Skin epidermis (tissue), 12 donors: Measurements from ENCODE around the gene BAG5.
A peak's percentile ranks its signal among the peaks of the same experiment; 100 is the strongest.

Source experiments
- H3K27ac ChIP-seq, 21 experiments: fragments of 200-600 bp; sonication (generic) in 11 of 21; one replicate each; pipeline ENCODE4 v1.5.0; 2020; ENCODE audit warnings: mild to moderate bottlenecking in 3 of 21, inconsistent platforms in 2 of 21, moderate library complexity in 2 of 21
- H3K4me3 ChIP-seq, 7 experiments: fragments of 200-600 bp; sonication (generic) in 2 of 7; one replicate each; pipeline ENCODE4 v1.5.0; 2020; ENCODE audit warnings: inconsistent platforms in 2 of 7, mild to moderate bottlenecking in 2 of 7, moderate library complexity in 1 of 7

Gene BAG5

DNA sequence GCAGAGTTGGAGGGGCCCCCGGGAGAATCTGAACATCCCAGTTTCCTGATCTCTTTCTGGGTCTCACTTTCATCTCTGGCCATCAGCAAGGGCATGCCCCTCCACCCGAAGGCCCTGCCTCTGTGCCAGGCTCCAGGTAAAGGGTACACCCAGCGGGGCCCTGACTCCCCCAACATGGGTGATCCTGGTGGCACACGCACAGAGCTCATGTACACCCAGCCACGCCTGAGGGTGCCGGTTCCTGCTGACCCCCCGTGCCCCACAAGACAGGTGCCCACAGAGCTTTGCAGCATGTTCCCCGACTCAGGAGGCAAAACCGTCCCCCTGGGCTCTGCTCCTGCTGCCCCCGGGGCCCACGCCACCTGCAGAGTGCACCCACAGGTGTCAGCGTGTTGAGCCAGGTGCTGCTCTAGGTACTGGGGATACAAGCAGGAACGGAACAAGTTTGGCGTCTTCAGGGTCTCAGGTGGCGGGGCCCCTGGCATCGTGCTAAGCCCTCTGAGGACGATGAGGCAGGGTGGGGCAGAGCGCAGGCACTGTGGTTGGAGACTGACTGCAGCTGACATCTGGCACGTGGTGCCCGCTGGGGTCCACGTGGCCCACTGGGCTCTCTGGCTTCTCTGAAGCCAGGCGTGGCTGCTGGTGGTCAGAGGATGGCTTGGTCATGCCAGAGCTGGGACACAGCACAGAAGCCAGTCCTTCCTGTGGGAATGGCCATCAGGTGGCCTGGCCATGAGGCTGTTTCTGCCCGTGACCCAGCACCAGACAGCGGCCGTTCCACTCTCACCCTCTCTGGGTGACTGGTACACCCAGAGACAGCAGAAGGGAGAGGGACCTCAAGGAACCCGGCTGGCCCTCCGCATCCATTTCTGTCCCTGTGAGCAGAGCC, 13.8 kb downstream of the BAG5 start:
- Histone ChIP-seq H3K4me3 (no peak overlapping the region), H3K27ac (peak overlapping the region in 3 of 21 experiments; percentile 64 to 71 (median 70))

DNA sequence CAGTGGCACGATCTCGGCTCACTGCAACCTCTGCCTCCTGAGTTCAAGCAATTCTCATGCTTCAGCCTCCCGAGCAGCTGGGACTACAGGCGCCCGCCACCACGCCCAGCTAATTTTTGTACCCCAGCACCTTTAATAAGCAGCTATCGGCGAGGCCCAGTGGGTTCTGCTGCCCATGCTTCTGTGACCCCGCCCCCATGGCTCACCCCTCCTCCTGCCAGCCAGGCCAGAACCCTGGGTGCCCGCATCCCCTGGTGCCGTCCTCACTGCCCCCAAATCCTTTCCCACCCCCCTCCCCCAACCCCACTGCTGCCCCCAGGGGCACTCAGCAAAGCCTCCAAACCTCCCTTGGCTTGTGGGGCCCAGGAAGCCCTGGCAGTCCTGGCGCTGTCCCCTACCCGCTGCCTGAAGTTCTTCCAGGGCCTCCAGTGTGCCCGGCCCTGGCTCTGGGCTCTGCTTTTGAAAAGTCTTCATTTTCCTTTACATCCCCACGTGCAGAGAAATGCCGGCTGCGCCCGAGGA, 14.5 kb downstream of the BAG5 start:
- no peak overlapping the region for H3K27ac ChIP-seq
- H3K4me3 ChIP-seq, result no peak overlapping the region

DNA sequence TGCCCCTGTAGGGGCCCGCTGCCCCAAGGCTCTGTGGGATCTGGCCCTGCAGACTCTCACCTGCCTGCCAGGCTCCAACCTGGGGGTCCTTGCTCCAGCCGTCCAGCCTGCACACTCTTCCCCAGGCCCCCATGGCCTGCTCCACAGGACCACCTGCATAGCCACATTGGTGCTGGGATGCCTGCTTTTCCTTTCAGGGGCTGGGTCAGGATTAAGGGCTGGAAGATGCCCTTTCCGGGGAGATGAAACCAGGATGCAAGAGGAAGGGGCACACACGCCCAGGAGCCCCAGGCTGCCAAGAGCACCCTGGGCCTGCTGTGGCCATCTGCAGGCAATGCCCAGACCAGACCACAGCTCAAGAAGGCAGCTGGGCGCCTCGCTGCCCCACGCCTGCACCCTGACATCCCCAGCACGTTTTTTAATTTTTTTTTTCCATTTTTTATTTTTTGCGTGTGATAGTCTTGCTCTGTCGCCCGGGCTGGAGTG, 15.0 kb downstream of the BAG5 start:
- Histone ChIP-seq H3K4me3 (no peak overlapping the region), H3K27ac (no peak overlapping the region)

DNA sequence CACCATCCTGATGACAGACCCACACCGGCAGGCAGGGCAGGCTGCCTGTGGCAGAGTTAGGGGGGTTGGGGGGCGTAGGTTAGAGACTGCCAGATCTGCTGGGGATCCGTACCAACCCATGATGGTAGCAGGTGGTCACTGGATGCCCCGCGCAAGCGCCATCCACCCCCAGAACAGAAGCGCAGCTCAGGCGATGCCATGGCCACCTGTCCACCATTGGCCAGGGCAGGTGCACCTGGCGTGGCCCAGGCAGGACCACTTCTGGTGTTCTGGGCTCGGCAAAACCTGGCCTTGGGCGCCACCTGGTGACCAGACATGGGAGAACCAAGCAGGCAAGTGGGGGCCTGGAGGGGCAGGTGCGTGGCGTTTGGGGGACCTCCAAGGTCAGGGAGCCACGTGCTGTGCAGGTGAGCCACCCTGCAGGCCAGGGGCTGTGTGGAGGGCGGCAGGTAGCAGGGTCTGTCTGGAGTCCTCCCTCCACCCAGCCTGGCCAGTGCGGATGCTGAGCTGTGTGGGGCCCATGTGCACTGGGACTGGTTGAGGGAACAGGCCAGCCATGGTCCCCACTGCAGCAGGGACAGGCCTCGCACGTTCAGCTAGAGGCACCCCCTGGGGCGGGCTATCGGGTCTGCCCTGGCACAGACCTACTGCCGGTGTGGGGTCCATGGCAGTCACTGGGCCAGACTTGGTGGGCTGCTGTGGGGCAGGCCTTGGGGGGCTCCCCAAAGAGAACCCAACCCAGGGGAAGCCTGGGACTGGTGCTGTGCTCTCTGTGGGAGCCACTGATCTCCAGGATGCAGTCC, 15.6 kb downstream of the BAG5 start:
- no peak overlapping the region for H3K4me3 ChIP-seq
- no peak overlapping the region for H3K27ac ChIP-seq

DNA sequence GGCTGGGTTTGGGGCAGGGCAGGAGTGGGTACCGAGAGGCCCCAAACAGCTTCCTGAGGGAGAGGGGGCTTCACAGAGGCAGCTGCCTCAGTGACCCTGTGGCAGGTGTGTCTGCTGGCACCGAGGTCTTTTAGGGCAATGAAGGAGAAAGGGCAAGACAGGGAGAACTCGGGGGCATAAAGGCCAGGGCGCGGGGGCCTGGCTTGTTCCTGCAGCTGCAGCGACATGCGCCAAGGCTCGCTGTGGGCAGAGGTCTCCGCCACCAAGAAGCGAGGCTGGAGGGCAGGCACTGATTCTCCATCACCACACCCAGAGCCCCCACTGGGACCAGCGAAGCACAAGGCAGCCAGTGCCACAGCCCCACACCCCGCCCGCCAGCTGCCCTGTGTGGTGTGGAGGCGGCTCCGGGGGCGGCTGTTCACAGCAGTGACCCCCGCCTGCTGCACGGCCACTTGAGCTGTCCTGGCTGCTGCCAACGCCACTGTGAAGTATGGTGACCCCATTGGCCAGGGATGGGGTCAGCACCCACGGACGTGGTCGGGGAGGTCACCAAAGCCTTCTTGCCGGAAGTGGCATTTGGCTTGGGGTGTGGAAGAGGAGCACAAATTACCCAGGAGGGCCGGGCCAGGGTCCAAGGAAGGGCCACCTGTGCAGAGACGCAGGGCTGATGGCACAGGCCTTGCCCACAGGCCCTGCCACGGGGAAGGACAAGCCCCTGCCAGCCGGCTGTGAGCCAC, 16.4 kb downstream of the BAG5 start:
- H3K4me3 ChIP-seq, result no peak overlapping the region
- no peak overlapping the region for H3K27ac ChIP-seq

DNA sequence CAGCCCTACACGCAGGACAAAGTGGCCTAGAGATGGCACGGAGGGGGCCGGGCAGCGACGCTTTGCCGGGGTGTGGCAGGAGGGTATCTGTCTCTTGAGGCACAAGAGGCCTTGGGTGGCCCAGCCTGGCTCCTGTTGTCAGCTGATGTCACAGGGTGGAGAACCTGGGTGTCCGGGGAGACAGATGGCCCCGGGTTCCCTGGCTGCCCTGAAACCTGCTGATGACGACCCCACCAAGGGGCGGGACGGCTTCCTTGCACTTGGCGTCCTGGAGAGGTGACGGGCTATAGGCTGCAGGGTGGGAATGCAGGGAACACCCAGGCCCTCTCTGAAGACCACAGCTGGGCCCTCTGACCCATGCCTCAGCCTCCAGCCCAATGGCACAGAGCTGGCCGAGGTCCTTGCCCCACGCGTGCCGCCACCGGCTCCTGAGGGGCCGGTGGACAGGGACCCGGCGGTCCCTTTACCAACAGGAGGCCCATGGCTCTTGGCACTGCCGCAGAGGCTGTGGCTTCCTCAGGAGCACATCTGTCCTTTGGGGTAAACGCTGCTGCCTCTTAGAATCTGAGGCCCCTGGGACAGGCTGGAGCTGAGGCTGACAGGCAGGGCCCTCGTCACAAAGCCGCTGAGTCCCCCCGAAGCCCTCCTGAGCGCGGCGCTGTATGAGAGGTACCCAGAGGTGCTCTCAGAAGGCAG, 17.1 kb downstream of the BAG5 start:
- peak overlapping the region in 3 of 21 experiments; percentile 10 to 65 (median 61) for H3K27ac ChIP-seq

DNA sequence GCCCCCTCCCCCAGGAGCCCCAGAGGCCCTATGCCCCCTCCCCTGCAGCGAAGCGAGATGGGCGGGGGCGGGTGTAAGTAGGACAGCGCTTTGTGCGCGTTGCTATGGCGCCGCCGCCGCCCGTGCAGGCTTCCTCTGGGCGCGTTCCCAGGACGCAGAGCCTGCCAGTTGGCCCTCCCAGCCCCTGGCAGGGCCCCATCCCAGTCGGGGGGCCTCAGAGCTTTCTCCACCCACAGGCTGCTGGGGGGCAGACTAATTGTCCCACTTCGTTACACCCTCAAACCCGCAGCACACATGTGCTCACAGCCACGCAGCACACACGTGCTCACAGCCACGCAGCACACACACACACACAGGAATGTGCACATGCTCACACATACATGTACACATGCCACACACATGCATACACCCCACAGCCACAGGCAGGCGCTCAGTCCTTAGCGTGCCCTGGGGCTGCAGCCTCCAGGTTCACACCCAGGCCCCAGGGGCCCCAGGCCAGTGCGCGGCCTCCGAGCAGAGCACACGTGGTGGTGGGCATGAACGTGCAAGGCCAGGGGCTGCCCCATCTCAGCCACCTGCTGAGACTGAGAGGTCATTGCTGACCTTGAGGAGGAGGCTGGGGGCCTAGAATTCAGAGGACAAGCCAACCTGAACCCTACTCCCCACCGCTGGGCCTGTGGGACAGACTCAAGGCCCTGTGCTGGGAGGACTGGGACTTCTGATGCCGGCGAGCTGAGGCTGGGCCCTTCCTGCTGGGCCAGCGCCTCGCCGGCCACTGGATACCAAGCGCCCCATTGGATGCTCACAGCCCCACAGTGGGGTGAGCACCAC, 17.9 kb downstream of the BAG5 start:
- H3K4me3 ChIP-seq, result no peak overlapping the region
- peak overlapping the region in 7 of 21 experiments; percentile 24 to 70 (median 51) for H3K27ac ChIP-seq

More for the DNA sequence above, 17.1 kb downstream of the BAG5 start:
- no peak overlapping the region for H3K4me3 ChIP-seq

DNA sequence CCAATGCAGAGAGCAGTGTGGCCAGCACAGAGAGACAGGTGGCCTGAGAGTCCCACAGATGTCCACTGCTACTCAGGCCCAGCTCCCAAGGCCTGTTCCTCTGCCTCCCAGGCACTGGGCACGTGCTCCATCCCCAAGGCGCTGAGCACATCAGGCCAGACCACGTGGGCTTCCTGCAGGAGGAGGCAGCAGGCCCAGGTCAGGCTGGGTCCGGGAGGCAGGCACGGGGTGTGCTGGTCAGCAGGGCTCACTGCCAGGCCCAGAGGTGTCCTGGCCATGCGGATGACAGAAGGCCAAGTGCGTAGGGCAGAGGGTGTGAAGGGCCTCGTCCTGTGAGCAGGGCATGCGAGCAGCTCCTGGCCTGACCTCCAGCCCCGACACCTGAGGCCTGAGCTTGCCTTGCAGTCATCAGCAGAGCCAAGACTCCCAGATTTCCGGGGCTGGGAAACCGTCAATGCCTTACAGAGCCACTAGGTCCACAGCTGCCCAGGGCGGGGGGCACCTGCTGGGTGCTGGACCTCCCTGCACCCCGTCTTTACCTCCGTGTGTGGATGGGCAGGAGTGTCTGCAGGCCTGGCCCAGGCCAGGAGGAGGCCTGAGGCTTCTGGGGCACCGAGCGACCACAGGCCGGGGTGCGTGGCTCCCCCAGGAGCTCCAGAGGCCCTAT, 18.6 kb downstream of the BAG5 start:
- Histone ChIP-seq H3K27ac (peak overlapping the region in 8 of 21 experiments; percentile 1 to 83 (median 49)), H3K4me3 (no peak overlapping the region)

DNA sequence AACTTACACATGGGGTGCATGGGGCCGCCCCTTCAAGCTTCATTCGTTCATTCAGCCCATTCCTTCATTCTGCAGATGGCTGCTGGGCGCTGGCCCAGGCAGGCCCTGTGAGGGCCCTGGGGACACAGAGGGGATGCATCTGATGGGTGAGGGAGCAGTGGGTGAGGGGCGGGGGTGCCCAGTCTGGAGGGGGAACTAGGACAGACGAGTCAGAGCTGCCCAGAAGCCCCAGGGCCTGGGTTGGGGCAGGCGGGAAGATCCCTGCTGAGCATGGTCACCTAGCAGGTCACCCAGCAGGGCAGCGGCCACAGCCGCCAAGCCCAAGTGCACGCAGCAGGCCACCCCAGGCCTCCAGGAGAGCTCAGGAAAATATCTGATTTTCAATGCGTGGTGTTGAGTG, 19.3 kb downstream of the BAG5 start:
- peak overlapping the region in 3 of 21 experiments; percentile 68 to 83 (median 80) for H3K27ac ChIP-seq
- H3K4me3 ChIP-seq, result no peak overlapping the region

DNA sequence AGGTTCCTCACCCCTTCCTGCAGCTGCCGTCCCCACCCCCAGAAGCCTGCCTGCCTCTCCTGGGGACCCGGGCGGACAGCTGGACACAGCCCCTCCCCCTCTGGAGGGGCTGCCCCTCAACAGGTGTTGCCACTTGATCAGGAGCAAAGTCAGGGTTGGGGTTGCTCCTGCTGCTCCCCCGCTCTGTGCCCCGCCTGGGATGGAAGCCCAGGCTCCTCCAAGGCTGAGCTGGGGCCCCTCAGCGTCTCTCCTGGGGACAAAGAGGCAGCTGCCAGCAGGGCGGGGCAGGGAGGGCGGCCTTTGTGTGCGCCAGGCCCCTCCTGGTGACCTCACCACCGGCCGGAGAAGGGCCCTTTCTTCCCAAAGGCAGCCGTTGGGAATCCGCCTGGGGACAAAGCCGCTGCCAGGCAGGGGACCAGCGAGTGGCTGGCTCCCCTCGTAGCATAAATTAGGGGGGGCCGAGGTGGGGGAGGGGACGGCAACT, 19.8 kb downstream of the BAG5 start:
- Histone ChIP-seq H3K4me3 (no peak overlapping the region), H3K27ac (peak overlapping the region in 9 of 21 experiments; percentile 7 to 83 (median 68))

DNA sequence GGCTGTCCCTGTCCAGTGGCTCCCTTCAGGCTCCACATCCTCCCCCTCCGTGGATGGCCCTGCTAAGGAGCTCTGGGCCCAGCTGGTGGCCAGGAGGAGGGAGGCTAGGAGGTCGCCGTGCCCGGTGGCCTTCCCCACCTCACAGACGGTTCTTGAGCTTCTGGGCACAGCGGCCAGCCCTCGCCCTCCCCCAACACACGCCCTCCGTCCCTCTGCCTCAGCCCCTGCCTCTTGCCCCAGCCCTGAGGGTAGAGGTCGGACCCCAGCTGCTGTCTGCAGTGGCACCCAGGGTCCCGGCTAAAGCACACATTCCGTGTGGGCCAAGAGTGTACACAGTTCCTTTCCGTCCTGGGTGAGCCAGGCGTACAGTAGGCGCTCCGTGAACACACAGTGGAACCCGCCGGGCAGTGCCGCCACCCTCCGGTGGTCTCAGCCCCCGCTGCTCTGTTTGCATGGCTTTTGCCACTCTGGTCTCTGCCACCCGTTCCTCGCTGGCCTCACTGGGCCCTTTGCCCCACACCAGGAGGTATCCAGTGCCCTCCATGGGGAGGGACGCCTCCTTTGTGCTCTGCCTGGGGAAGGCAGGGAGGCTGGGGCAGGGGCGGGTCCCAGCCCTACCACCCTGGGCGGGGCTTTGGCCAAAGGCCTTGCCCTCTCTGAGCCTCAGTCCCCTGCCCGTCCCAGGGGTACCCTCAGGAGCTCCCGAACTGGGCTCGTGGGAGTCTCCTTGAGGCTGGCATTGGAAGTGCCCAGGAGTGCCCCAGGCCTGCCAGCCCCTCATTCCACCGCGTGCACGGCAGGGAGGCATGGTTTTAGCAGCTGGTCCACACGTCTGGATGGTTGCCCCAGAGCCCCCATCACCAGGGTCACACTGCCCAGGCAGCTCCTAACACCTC, 20.5 kb downstream of the BAG5 start:
- Histone ChIP-seq H3K27ac (peak overlapping the region in 15 of 21 experiments; percentile 30 to 83 (median 66)), H3K4me3 (no peak overlapping the region)

DNA sequence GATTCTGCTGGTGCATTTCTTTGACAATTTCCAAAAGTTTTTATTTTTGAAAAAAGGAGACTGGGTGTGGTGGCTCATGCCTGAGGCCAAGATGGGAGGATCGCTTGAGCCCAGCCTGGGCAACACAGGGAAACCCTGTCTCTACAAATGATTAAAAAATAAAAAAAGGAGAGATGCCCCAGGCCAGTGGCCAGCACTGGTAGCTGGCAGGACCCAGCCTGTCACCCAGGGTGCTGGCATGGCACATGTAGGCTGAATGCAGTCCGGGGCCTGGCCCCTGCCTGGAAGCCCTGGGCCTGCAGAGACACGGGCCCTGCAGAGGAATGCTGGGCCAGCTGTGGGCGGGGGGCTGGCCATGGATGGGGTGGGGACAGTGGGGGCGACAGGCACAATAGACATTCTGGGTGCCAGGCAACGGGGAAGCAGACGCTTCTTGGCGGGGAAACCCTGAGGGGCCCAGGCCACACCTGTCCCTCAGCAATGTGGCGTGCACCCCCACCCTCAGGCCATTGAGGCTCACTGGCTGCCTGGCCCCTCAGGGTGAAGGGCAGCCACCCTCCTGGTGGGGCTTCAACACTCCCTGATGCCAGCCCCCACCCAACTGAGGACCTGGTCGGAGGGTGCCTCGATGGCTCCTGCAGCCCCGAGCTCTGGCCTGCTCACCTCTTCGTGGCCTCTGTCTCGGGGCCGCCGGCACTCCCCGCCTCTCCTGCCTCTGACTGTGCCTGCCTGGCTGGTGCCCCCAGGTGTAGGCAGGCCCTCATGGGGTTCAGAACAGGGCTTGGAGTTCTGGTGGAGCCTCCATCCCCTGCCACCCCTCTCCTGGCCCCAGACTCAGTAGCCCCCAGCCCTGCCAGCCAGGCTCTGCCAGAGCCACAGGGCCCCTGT, 21.4 kb downstream of the BAG5 start:
- peak overlapping the region in 18 of 21 experiments; percentile 5 to 83 (median 64) for H3K27ac ChIP-seq
- no peak overlapping the region for H3K4me3 ChIP-seq

DNA sequence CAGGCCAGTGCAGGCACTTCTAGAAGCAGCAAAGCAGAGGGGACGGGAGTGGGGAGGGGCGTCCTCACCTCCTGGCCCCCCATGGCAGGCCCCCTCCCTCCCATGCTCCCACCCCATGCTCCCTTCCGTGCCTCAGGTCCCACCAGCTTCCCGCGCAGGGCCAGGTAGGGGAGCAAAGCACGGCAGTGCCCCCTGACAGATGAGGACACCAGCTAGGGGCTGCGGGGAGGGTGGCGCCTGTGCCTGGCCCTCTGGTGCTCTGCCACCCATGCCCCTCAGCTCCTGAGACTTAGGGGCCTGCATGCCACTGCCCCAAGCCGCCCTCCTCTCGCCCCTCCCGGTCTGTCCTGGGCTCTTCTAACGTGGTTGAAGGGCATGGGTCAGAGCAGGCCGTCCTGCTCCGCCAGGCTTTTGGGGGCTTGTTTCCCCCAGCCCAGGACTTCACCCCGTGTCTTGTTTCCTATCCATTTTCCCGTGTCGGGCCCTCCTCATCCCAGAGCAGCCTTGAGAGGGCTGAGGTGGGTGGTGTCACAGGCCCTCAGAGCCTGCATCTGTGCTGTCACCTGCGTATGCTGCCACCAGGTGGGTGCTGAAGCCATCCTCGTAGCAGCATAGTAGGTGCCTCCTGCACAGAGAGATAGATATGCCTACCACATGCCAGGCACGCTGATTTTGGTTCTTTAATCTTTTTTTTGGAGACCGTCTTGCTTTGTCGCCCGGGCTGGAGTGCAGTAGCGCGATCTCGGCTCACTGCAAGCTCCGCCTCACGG, 23.2 kb downstream of the BAG5 start:
- Histone ChIP-seq H3K4me3 (no peak overlapping the region), H3K27ac (peak overlapping the region in 3 of 21 experiments; percentile 16 to 28 (median 18))

DNA sequence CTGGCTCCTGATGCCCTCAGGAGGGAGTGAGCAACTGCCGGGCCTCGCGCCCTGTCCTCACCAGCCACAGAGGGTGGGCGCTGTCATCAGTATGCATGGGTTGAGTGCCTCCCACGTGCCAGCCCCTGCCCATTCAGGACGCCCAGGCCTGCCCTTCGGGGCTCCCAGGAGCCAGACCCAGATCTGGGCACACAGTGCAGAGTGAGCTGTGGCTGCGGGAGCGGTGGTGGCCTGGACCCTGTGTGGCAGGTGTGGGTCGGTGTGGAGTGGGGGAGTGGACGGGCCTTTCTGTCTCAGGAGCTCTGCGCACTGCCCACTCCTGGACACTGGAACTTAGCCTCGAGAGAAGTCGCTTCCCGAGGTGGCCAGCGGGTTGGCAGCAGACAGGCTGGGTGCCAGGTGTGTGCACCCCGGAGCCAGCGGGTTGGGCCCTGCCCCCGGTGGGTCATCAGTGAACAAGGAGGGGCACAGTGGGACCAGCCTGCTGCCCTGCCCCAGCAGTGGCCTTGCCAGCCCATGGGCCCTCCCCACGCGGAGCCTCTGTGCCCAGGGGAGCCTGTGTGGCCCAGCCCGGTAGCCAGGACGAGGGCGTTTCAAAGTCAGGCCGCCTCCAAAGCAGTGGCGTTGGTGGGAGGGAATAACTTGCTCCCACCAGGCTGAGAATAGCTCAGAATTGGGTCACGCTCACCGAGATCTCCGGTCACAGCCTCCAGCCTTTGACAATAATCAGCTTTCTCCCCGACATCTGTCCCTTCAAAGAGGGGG, 24.0 kb downstream of the BAG5 start:
- Histone ChIP-seq H3K27ac (peak overlapping the region in 4 of 21 experiments; percentile 16 to 50 (median 23)), H3K4me3 (no peak overlapping the region)
